HepG2 (cell line): ENCODE data around the gene PACS2. TPM values are rescaled to one million over a fixed set of nuclear protein-coding genes. Genes with fewer than 3 reads are reported as not detected.
A peak's percentile ranks its signal among the peaks of the same experiment; 100 is the strongest.

Experiments used
- CEBPB ChIP-seq: IDR thresholded peaks from 2 replicates; pipeline ENCODE4 v1.6.1; 2011; ENCODE audit warnings: low read depth, low read length, improper control_type of control experiment, borderline replicate concordance
- CENPX ChIP-seq: sonication (generic); formaldehyde crosslinking; IDR thresholded peaks from 2 replicates; pipeline ENCODE4 v1.9.0; 2021; ENCODE audit warnings: mild to moderate bottlenecking, missing genetic modification reagents, moderate library complexity
- CREB1 ChIP-seq, 2 experiments: fragments of 450-650 bp in 1 of 2; IDR thresholded peaks; 2 replicates each; pipeline ENCODE4 v1.6.1; 2016 to 2017; ENCODE audit warnings: control low read depth in 1 of 2, mild to moderate bottlenecking in 1 of 2, missing compliant biosample characterization in 1 of 2, missing genetic modification characterization in 1 of 2
- FOXK2 ChIP-seq: fragments of 450-650 bp; IDR thresholded peaks from 2 replicates; pipeline ENCODE4 v1.6.1; 2016
- HNRNPH1 ChIP-seq: fragments of 200-400 bp; formaldehyde crosslinking; optimal IDR thresholded peaks from 2 replicates; pipeline ENCODE3; 2017; ENCODE audit warnings: mild to moderate bottlenecking, low read depth, low read length
- KLF11 ChIP-seq: IDR thresholded peaks from 2 replicates; pipeline ENCODE4 v1.6.1; 2016; ENCODE audit warnings: missing compliant biosample characterization
- MTA3 ChIP-seq: sonication (generic); formaldehyde crosslinking; IDR thresholded peaks from 2 replicates; pipeline ENCODE4 v1.4.0; 2020; ENCODE audit warnings: missing genetic modification reagents
- PHB2 ChIP-seq: fragments of 450-650 bp; IDR thresholded peaks from 2 replicates; pipeline ENCODE4 v1.6.1; 2018; ENCODE audit not compliant: partially characterized antibody
- RARA ChIP-seq: IDR thresholded peaks from 2 replicates; pipeline ENCODE4 v1.6.1; 2016; ENCODE audit warnings: missing genetic modification reagents, missing compliant biosample characterization
- RBFOX2 ChIP-seq: fragments of 200-400 bp; formaldehyde crosslinking; IDR thresholded peaks from 2 replicates; pipeline ENCODE4 v1.6.1; 2017; ENCODE audit warnings: low read depth, mild to moderate bottlenecking, low read length
- SOX13 ChIP-seq, 3 experiments: fragments of 450-650 bp in 1 of 3; sonication (generic) in 1 of 3; formaldehyde crosslinking in 1 of 3; IDR thresholded peaks in 2 of 3; conservative IDR thresholded peaks in 1 of 3; 2 replicates each; pipeline versions ENCODE4 v1.5.0 to v1.6.1; 2016 to 2020; ENCODE audit warnings: antibody characterized with exemption in 1 of 3, mild to moderate bottlenecking in 1 of 3, missing compliant biosample characterization in 1 of 3, missing genetic modification reagents in 1 of 3, moderate library complexity in 1 of 3
- U2AF1 ChIP-seq: fragments of 200-400 bp; formaldehyde crosslinking; optimal IDR thresholded peaks from 2 replicates; pipeline ENCODE3; 2017; ENCODE audit warnings: mild to moderate bottlenecking, low read depth, low read length
- ZNF350 ChIP-seq: sonication (generic); formaldehyde crosslinking; IDR thresholded peaks from 2 replicates; pipeline ENCODE4 v1.4.0; 2020; ENCODE audit warnings: mild to moderate bottlenecking, low read depth, missing genetic modification reagents, borderline replicate concordance
- ZNF430 ChIP-seq: sonication (generic); formaldehyde crosslinking; IDR thresholded peaks from 2 replicates; pipeline ENCODE4 v1.9.0; 2021; ENCODE audit warnings: mild to moderate bottlenecking, missing genetic modification reagents
- ZNF431 ChIP-seq: sonication (generic); formaldehyde crosslinking; IDR thresholded peaks from 2 replicates; pipeline ENCODE4 v1.9.0; 2022; ENCODE audit warnings: missing genetic modification reagents, low read depth, mild to moderate bottlenecking, borderline replicate concordance
- ZNF550 ChIP-seq: sonication (generic); formaldehyde crosslinking; IDR thresholded peaks from 2 replicates; pipeline ENCODE4 v1.4.0; 2020; ENCODE audit warnings: mild to moderate bottlenecking, missing genetic modification reagents, borderline replicate concordance
- ZNF670 ChIP-seq: sonication (generic); formaldehyde crosslinking; IDR thresholded peaks from 2 replicates; pipeline ENCODE4 v1.8.0; 2022; ENCODE audit warnings: mild to moderate bottlenecking, missing genetic modification reagents, borderline replicate concordance
- ZNF703 ChIP-seq: sonication (generic); formaldehyde crosslinking; IDR thresholded peaks from 2 replicates; pipeline ENCODE4 v1.5.1; 2020; ENCODE audit warnings: missing genetic modification reagents, mild to moderate bottlenecking, moderate library complexity, borderline replicate concordance
- ZNF768 ChIP-seq: sonication (generic); formaldehyde crosslinking; IDR thresholded peaks from 2 replicates; pipeline ENCODE4 v1.4.0; 2020; ENCODE audit warnings: missing genetic modification reagents
- ZNF776 ChIP-seq: sonication (generic); formaldehyde crosslinking; IDR thresholded peaks from 2 replicates; pipeline ENCODE4 v1.4.0; 2020; ENCODE audit warnings: mild to moderate bottlenecking, missing genetic modification reagents
- polyA plus RNA-seq, 8 experiments: library from polyadenylated mRNA; depleted of rRNA in 3 of 8; stranded (reverse) in 7 of 8; unstranded in 1 of 8; fragments of >200 nt; fragmentation: Illumina TruSeq in 4 of 8; extraction: Trizol in 4 of 8; gene quantifications; 2 replicates each; pipeline versions ENCODE4 v1.2.1 to v1.2.3, GENCODE V29; 2011 to 2016; ENCODE audit warnings: low read depth in 4 of 8, missing spikeins in 1 of 8, mixed read lengths in 1 of 8; ENCODE audit not compliant: insufficient read depth in 1 of 8
- total RNA-seq, 5 experiments: library from RNA; depleted of rRNA; stranded (reverse); fragments of >200 nt; fragmentation: Illumina TruSeq; extraction: Trizol; gene quantifications; 2 replicates each; pipeline ENCODE4 v1.2.3, GENCODE V29; 2016; ENCODE audit warnings: low read depth in 1 of 5
- TF ChIP-seq, protein P1 (sequence below): sonication (generic); formaldehyde crosslinking; IDR thresholded peaks from 2 replicates; pipeline ENCODE4 v1.4.0; 2020; ENCODE audit warnings: mild to moderate bottlenecking, missing genetic modification reagents
- TF ChIP-seq, protein P2 (sequence below): sonication (generic); formaldehyde crosslinking; IDR thresholded peaks from 2 replicates; pipeline ENCODE4 v1.9.0; 2021; ENCODE audit warnings: missing genetic modification reagents, borderline replicate concordance
- TF ChIP-seq, protein P3 (sequence below): sonication (generic); formaldehyde crosslinking; IDR thresholded peaks from 2 replicates; pipeline ENCODE4 v1.4.0; 2020; ENCODE audit warnings: mild to moderate bottlenecking, missing genetic modification reagents

PACS2 gene
- total and polyA plus RNA-seq, 2 of the 13 experiments (the other 11 are each of a cell fraction or from before 2014, with no cell fraction given): 23.6 to 27.6 TPM

DNA sequence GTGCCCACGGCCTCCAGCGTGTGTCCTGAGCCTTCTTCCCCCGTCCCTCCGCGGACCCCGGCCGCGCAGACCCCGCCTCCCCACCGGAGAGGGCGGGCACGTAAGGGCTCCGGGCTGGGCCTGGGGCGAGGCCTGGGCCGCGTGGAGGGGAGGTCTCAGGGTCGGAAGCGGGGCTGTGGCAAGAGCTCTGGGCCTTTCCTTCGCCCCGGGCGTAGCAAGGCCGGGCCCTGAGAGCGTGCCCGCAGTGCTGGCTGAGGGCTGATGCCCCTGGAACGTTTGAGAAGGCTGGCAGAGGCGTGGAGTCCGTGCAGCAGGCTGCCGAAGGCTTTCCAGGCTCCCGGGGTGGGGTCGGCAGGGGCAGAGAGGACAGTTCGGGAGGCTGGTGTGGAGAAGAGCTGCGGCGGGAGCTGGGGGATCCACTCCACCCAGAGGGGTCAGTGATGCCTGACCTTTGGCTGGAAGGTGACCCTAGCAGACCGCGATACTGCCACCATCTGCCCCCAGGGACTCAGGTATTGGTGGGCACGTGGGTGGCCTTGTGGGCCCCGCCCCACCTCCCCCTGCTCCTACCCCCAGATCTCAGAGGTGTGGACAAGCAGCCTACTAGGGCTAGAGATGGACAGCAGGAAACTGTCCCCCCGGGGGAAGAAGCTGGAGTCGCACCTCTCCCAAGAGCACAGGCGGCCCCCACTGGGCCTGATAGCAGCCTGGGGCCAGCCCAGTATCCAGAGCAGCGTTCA lies 84.3 kb downstream of the PACS2 start (continued):
- TF ChIP-seq, protein P1, sequence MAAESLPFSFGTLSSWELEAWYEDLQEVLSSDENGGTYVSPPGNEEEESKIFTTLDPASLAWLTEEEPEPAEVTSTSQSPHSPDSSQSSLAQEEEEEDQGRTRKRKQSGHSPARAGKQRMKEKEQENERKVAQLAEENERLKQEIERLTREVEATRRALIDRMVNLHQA (CRISPR knock-in tag): no peak
- TF ChIP-seq ZNF768 (CRISPR knock-in tag): no peak; the same call in 1 of the 2 replicates
- TF ChIP-seq, protein P2, sequence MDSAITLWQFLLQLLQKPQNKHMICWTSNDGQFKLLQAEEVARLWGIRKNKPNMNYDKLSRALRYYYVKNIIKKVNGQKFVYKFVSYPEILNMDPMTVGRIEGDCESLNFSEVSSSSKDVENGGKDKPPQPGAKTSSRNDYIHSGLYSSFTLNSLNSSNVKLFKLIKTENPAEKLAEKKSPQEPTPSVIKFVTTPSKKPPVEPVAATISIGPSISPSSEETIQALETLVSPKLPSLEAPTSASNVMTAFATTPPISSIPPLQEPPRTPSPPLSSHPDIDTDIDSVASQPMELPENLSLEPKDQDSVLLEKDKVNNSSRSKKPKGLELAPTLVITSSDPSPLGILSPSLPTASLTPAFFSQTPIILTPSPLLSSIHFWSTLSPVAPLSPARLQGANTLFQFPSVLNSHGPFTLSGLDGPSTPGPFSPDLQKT (CRISPR knock-in tag): no peak
- no peak for TF ChIP-seq CEBPB
- TF ChIP-seq FOXK2: no peak
- TF ChIP-seq MTA3 (CRISPR knock-in tag): no peak
- TF ChIP-seq ZNF550: 0 out of 2 replicates have a peak, but pooled peaks have one; percentile 26
- TF ChIP-seq ZNF350 (CRISPR knock-in tag): peak; percentile 67; the same call in 1 of the 2 replicates
- TF ChIP-seq KLF11 (CRISPR knock-in tag): no peak
- no peak for TF ChIP-seq PHB2
- TF ChIP-seq ZNF670 (CRISPR knock-in tag): no peak
- TF ChIP-seq ZNF430 (CRISPR knock-in tag): peak; percentile 94
- TF ChIP-seq ZNF703 (CRISPR knock-in tag): 0 out of 2 replicates have a peak, but pooled peaks have one; percentile 23
- no peak for TF ChIP-seq CREB1 (IDR thresholded peaks at IDR 0.05)
- TF ChIP-seq CREB1 (CRISPR knock-in tag; IDR thresholded peaks at IDR 0.05): no peak
- no peak for TF ChIP-seq CENPX (CRISPR knock-in tag)
- no peak; the same call in 1 of the 2 replicates for TF ChIP-seq ZNF776 (CRISPR knock-in tag)
- no peak for TF ChIP-seq RARA (CRISPR knock-in tag)
- peak; percentile 80 for TF ChIP-seq RBFOX2
- TF ChIP-seq SOX13 (IDR thresholded peaks at IDR 0.05): no peak
- no peak for TF ChIP-seq SOX13 (CRISPR knock-in tag; conservative IDR thresholded peaks at IDR 0.05 in 1 of 2, IDR thresholded peaks at IDR 0.05 in 1 of 2)
- TF ChIP-seq, protein P3, sequence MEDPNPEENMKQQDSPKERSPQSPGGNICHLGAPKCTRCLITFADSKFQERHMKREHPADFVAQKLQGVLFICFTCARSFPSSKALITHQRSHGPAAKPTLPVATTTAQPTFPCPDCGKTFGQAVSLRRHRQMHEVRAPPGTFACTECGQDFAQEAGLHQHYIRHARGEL: peak; percentile 82; the same call in 1 of the 2 replicates
- TF ChIP-seq U2AF1: no peak
- TF ChIP-seq HNRNPH1: no peak
- no peak; the same call in 1 of the 2 replicates for TF ChIP-seq ZNF431 (CRISPR knock-in tag)
